Embryonic facial prominence (tissue), 1 donor: Measurements from ENCODE around the gene RDH13.
"Not testable (repeated sequence)": the region's sequence is repeated elsewhere in the genome, so short reads cannot be mapped to it uniquely, and the experiment has no call there.

Experiments
- DNase-seq: peaks from one replicate; pipeline ENCODE4 v3.0.0-alpha.2; 2016; ENCODE audit errors: extremely low spot score

Gene RDH13

DNA sequence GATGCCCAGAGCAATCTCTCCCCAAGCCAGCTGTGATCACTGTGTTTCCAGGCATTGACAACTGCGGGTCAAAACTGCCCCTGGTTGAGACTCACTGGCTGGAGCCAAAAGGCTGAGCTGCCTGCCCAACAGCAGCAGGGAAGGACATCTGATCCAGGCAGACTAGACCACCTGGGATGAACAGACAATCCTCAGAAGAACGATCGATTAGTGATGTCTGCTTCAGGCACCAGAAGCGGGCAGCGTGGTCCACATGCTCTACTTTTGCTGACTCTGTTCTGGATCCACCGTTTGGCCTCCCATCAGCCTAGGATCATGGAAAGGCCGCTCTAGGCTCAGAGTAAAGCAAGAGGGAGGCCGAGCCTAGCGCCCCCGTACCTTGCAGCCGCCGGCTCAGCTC, 15.0 kb downstream of the RDH13 start:
- DNase-seq = no peak

DNA sequence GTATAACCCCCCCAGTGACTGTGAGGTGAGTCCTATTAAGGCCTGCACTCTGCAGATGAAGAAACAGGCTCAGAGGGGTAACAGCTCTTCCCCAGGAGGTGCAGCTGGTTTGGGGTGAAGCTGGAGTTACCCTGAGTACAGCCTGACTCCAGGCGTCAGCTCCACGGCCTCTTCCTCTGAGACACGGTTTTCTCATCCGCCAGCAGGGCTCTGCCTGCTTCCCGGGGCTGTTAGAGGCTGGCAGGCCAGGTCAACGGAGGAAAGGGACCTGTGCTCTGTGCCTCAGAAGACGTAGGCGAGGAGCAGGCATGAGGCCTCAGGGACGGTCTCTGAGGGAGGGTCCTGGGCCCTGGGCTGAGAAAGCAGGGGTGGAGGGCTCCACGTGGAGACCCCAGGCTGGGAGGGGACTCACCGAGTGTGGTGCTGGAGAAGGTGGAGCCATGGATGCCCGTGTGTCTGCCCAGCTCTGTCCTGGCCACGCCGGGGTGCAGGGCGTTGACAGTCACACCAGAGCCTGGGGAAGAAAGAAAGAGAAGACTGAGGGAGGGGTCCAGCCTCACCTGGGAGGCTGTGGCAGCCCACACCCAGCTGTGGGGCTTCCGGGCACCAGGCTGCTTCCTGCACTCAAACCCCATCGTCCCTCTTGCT, 15.8 kb downstream of the RDH13 start:
- DNase-seq = no peak

DNA sequence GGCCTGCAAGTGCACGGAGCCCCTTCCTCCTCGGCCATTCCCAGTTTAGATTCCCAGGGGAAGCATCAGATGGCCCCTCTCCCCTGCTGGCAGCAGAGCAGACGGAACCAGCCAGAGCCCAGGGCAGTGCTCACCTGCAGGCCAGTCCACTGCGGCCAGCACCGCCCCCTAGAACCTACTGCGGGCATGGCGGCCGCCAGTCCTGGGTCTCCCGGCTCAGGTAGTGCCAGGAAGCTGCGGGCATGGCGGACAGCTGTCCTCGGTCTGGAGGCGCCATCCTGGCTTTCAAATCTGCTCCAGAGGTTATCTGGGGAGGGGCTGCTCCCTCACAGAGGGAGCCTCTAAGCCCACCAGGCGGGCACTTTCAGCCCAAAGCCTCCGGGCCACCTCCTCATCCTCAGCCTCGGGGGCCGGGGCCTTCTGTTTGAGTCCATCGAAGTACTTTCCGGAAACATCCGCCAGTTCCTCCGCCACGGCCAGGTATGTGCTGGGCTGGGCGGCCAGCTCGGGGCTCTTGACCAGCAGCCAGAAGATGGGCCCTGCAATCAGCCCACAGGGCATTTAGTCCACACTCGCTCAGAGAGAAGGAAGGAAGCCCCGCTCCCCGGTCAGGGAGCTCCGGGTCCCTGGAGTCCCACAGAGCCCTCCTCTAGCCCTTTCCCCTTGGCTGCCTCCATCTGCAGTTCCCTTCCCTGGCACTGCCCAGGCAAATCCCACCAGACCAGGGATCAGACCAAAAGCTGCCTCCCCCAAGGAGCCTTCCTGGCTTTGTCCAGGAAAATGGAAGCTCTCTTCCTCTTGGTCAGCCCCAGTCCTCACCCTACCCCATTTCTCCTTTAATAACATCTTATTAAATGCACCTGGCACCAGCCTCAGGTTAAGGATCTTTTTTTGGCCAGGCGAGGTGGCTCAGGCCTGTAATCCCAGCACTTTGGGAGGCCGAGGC, 17.9 kb downstream of the RDH13 start:
- no peak for DNase-seq

DNA sequence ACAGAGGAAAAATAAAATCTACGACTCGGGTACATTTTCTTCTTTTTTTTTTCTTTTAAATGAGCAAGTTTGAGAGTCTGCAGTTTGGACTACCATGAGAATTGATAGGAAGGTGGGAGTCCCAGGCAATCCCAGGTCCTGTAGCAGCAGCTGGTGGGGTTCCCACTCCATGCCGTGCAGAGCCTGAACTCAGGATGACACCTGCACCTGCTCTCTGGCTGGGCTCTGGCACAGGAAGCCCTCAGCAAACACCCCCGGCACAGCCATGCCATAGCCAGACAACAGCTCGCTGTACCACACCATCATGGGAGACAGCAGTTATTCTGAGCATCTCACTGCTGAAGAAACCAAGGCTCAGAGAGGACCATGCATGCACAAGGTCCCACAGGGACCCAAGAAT, 18.7 kb downstream of the RDH13 start:
- no peak for DNase-seq

DNA sequence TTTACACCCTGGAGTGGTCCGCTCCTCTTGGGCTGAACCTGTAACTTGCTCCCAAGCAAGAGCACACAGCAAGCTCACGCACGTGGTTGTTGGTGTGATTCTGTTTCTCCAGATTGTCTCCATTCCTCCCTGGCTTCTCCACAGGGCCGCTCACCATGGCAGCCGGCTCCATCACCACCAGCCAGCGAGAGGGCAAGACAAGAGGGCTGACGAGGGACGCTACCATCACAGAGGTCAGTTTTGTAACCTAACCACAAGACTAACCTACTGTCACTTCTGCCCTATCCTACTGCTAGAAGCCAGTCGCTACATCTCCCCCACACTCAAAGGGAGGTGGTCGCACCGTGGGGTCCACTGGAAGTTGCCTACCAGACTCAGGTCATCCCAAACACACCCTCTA, 20.3 kb downstream of the RDH13 start:
- DNase-seq = no peak

DNA sequence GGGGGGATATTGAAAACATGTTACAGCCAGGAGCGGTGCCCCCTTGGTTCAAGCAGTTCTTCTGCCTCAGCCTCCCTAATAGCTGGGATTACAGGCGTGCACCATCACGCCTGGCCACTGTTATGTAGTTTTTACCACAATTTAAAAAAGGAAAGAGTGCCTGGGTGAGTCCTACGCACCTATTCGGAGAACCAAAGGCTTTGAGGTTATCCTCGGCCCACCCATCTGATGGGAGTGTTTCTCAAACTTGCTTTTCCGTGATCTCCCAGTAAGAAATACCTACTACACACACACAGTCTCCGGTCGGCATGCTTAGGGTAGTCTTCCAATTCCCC, 20.6 kb downstream of the RDH13 start:
- no peak for DNase-seq

DNA sequence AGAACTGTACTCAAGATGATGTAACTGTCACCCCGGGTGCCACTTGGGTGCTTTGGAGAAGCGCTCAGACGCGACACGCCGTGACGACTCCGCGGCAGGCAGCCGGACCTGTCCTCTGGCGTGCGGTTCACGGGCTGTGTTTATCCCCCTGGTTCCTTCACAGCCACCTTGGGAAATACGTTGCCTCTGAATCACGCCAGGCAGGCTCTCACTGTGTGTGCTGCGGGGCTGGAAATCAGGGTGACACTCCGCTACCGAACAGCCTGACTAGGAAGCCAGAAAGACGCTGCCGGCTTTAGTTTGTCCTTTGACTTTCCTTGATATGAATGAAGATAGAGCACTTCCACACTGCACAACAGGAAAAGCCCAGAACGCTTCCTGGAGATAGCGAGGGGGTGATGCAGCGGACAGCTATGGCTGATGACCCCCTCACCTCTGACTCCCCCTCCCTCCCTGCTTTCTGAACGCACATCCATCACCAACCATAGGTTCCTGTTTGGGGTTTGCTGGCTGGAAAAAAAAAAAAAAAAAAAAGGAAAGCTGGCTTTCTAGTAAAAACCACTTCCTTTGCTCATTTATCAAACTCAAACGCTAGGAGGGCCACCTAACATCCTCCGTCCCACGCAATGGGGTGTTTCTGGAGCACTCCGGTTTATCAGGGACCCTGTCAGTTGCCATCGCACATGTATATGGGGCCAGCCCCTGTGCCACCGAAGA, 21.2 kb downstream of the RDH13 start:
- no peak for DNase-seq

DNA sequence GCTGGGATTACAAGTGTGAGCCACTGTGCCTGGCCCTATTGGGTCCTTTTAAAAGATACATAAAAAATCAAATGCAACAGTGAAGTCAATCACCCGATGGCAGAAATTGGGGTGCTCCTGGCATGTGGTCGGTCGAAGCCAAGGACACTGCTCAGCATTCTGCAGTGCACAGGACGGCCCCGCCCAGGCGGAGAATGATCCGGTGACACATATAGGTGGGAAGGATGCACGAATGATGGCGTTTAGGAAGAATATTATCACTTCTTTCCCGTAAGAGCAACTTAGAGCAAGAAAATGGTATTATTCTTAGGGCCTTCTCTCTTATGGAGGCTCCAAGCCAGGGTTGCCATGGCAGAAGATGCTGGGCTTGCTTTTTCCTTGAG, 21.7 kb downstream of the RDH13 start:
- DNase-seq = no peak

DNA sequence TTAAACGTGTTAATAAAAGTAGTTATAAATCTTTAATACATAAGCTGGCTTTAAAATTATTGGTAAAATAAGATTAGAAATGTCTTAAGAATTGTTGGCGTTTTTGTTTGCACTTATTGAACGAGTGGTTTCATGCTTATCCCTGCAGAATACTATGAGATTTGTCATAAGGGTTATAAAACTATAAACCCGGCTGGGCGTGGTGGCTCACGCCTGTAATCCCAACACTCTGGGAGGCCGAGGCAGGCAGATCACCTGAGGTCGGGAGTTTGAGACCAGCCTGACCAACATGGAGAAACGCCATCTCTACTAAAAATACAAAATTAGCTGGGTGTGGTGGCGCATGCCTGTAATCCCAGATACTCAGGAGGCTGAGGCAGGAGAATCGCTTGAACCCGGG, 22.3 kb downstream of the RDH13 start:
- DNase-seq = not testable (repeated sequence)

DNA sequence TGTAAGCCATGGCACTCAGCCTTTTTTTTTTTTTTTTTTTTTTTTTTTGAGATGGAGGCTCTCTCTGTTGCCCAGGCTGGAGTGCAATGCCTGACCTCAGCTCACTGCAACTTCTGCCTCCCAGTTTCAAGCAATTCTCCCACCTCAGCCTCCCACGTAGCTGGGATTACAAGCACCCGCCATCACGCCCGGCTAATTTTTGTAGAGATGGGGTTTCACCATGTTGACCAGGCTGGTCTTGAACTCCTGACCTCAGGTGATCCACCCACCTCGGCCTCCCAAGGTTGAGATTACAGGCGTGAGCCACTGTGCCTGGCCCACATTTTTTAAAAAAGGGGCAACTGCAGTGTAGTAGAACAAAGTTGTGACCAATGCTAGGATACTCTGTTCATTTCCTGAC, 25.3 kb downstream of the RDH13 start:
- DNase-seq = not testable (repeated sequence)

DNA sequence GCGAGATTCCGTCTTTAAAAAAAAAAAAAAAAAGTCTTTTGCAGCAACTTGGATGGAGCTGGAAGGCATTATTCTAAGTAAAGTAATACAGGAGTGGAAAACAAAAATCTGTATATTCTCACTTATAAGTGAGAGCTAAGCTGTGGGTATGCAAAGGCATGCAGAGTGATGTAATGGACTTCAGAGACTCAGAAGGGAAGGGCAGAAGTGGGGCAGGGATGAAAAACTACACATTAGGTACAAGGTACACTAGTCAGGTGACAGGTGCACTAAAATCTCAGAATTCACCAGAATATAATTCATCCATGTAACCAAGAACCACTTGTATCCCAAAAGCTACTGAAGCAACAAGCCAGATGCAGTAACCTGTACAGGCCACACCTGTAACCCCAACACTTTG, 26.9 kb downstream of the RDH13 start:
- DNase-seq = no peak

DNA sequence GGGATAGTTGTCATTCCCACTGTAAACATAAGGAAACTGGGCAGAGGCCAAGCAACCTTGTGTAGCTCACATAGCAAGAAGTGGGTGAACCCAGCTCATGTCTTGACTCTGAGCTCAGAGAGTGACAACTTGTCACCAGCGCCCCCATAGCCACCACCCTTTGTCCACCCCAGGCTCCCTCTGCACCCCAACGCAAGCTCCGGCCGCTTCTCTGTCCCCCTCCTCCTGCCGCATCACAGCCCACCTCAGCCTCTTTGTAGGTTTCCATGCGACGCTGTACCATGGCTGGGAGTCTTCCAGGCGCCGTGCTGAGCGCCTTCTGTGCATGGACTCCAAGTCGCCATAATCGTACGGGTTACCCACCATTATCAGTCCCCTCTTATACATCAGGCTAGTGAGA, 28.2 kb downstream of the RDH13 start:
- DNase-seq = no peak

DNA sequence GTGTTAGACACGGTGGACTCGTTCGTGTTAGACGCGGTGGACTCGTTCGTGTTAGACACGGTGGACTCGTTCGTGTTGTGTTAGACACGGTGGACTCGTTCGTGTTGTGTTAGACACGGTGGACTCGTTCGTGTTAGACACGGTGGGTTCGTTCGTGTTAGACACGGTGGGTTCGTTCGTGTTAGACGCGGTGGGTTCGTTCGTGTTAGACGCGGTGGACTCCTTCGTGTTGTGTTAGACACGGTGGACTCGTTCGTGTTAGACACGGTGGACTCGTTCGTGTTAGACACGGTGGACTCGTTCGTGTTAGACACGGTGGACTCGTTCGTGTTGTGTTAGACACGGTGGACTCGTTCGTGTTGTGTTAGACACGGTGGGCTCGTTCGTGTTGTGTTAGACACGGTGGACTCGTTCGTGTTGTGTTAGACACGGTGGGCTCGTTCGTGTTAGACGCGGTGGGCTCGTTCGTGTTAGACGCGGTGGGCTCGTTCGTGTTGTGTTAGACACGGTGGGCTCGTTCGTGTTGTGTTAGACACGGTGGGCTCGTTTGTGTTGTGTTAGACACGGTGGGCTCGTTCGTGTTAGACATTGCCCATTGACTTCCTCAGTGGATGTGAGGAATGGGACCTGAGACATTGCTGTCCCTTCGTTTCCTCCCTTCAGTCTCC, 29.8 kb downstream of the RDH13 start:
- not testable (repeated sequence) for DNase-seq

DNA sequence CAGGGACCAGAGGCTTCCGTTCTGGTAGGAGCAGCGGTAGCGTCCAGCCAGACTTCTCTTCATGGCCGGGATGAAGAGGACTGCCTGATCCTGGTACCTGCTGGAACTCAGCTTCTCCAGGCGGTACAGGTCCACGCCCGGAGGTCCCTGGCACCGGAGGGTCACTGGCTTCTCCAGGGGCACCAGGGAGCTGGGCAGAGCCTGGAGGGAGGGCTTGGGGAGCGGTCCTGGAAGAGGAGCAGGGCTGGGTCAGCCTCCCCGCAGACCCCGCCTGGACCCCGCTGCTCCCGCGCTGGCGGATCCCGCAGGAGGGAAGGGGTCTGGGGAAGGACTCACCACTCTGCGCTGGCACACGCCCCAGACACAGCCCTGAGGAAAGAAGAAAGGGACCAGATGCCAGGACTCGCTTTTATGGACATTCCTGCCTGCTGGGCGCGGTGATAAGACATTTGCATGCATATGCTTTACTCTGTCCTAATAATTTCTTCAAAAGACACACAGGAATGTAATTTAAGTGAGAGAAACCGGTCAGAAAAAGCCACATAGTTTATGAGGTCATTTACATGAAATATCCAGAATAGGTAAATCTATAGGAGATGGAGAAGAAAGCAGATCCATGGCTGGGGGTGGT, 30.7 kb downstream of the RDH13 start:
- DNase-seq = no peak

DNA sequence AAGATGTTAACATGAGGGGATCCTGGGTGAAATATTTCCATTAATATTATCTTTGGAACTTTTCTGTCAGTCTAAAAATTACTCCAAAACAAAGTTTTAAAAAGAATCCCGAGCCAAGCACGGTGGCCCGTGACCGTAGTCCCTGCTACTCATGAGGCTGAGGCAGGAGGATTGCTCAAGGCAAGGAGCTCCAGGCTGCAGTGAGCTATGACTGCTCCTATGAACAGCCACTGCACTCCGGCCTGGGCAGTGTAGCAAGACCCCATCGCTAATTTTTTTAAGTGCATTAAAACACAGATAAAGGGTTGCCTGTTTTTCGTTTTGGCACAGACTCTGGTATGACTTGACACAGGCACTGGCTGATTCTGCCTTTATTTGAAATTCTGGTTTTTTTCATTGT, 31.8 kb downstream of the RDH13 start:
- DNase-seq = no peak

DNA sequence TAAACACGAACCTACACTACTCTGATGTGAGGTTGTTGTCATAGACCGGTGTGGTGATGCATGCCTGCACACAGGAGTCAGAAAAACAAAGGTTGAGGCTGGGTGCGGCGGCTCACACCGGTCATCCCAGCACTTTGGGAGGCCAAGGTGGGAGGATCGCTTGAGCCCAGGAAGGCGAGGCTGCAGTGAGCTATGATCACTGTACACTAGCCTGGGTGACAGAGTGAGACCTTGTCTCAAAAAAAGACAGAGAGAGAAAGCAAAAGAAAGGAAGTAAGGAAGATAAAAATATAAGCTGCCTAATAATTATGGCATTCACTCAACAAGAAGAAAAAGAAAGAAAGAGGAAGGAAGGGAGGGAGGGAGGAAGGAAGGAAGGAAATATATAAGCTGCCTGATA, 34.2 kb downstream of the RDH13 start:
- DNase-seq = no peak

DNA sequence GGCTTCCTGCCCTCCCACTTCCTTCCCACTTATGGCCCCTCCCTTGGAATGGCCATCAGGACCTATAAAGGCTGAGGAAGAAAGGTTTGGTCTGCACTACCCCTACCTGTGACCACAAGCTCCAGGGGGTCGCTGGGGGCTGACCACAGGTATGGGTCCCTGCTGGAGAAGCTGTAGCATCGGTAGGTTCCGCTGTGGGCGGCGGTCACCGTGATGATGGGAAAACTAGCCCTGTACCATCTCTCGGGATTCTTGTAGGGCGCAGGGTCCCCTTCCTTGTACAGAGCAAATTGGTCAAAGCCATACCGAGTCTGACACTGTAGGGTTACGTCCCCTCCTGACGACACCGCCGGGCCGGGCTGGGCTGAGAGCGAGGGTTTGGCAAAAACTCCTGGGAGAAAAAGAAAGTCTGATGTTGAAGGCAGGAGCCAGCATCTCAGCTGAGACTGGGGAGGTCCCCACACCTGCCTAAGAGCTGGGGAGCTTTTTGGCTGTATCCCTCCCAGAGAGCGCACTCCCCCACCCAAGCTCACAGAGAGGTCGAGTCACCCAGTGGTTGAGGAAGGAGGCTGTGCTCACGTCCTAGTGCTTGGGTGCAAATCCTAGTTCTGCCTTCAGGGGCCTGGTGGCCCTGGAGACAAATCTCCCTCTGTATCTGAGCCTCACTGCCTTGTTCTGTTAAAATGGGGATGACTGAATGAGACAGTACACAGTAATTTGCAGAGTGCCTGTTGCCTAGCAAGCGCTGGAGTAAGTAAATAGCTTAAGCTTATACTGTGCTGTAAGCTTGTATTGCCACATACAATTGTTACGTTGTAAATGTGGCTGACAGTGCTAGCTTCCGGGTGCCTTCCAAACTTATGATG, 35.2 kb downstream of the RDH13 start:
- DNase-seq = no peak

DNA sequence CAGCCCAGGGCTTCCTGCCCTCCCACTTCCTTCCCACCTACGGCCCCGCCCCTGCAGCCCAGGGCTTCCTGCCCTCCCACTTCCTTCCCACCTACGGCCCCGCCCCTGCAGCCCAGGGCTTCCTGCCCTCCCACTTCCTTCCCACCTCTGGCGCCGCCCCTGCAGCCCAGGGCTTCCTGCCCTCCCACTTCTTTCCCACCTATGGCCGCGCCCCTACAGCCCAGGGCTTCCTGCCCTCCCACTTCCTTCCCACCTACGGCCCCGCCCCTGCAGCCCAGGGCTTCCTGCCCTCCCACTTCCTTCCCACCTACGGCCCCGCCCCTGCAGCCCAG, 35.8 kb downstream of the RDH13 start:
- DNase-seq = not testable (repeated sequence)

DNA sequence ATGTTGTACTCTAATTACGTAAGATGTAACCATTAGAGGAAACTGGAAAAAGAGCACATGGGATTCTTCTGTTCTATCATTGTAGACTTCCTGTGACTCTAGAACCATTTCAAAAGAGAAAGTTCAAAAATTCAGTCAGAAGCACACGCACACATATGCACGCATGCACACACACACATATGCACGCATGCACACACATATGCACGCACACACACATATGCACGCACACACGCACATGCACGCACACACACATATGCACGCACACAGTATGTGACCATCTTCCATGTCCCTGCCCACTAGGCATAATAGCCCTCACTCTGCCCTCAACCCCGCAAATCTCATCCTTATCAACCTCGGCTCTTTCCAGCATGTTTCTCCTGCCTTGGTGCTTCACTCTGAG, 38.8 kb downstream of the RDH13 start:
- DNase-seq = no peak

DNA sequence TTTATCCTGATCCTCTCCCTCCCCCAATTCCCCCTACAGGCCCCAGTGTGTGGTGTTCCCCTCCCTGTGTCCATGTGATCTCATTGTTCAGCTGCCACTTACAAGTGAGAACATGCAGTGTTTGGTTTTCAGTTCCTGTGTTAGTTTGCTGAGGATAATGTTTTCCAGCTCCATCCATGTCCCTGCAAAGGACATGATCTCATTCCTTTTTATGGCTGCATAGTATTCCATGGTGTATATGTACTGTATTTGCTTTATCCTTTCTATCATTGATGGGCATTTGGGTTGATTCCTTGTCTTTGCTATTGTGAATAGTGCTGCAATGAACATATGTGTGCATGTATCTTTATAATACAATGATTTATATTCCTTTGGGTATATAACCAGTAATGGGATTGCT, 42.6 kb downstream of the RDH13 start:
- not testable (repeated sequence) for DNase-seq

DNA sequence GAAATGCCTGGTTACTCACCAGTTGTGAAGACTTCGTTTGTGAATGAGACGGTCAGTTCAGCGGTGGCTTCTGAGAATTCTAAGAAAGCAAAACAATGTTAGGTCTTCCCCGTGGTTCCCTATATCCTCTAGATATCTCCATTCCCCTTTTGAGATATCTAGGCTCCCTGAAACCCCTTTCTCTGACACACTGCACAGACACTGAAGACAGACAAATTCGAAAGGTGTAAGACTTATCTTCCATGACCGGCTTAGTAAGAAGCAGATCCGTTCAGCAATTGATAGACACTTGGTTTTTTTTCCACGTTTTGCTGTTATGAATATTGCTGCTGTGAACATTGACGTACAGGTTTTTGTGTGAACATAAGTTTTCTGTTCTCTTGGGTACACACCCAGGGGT, 44.3 kb downstream of the RDH13 start:
- DNase-seq = no peak
